Trophoblast cell (in vitro differentiated cells and primary cell): ENCODE data around the gene RIN1.

ENCODE experiments used
- DNase-seq, 2 donors: peaks; one replicate each; pipeline ENCODE4 v3.0.0-alpha.2; 2016
- H2AFZ ChIP-seq: 2 replicates; pipeline ENCODE4 v1.6.1; 2013; ENCODE audit warnings: low read length, moderate library complexity, mild to moderate bottlenecking; ENCODE audit not compliant: insufficient read depth, poor library complexity
- H2AK5ac ChIP-seq: 2 replicates; pipeline ENCODE4 v1.6.1; 2013; ENCODE audit warnings: mild to moderate bottlenecking, low read length
- H2BK120ac ChIP-seq: 2 replicates; pipeline ENCODE4 v1.6.1; 2013; ENCODE audit warnings: low read length, mild to moderate bottlenecking, moderate library complexity; ENCODE audit not compliant: insufficient read depth, poor library complexity
- H2BK12ac ChIP-seq: 2 replicates; pipeline ENCODE4 v1.6.1; 2013; ENCODE audit warnings: mild to moderate bottlenecking, low read length, moderate library complexity
- H2BK5ac ChIP-seq: 2 replicates; pipeline ENCODE4 v1.6.1; 2013; ENCODE audit warnings: low read length, low read depth, moderate library complexity, mild to moderate bottlenecking; ENCODE audit not compliant: poor library complexity
- H3K14ac ChIP-seq: 2 replicates; pipeline ENCODE4 v1.6.1; 2013; ENCODE audit warnings: mild to moderate bottlenecking, low read length
- H3K18ac ChIP-seq: 2 replicates; pipeline ENCODE4 v1.6.1; 2013; ENCODE audit warnings: mild to moderate bottlenecking, low read length
- H3K23ac ChIP-seq: 2 replicates; pipeline ENCODE4 v1.6.1; 2013; ENCODE audit warnings: low read length
- H3K27ac ChIP-seq: 2 replicates; pipeline ENCODE4 v1.5.1; 2013; ENCODE audit warnings: low read depth, mild to moderate bottlenecking, inconsistent platforms, low read length, moderate library complexity
- H3K27me3 ChIP-seq: 2 replicates; pipeline ENCODE4 v1.6.1; 2013; ENCODE audit warnings: inconsistent platforms, mild to moderate bottlenecking, low read length, moderate library complexity; ENCODE audit not compliant: insufficient read depth
- H3K36me3 ChIP-seq, 2 experiments: 1 replicate in 1 of 2; 2 replicates in 1 of 2; pipeline ENCODE4 v1.6.1; 2013; ENCODE audit warnings: low read length in 2 of 2, mild to moderate bottlenecking in 2 of 2, moderate library complexity in 1 of 2; ENCODE audit not compliant: insufficient read depth in 2 of 2, control insufficient read depth in 1 of 2
- H3K4ac ChIP-seq: 2 replicates; pipeline ENCODE4 v1.6.1; 2013; ENCODE audit warnings: low read depth, mild to moderate bottlenecking, low read length, moderate library complexity
- H3K4me1 ChIP-seq, 2 experiments: 1 replicate in 1 of 2; 2 replicates in 1 of 2; pipeline ENCODE4 v1.6.1; 2013; ENCODE audit warnings: low read length in 2 of 2, mild to moderate bottlenecking in 2 of 2, moderate library complexity in 1 of 2; ENCODE audit not compliant: insufficient read depth in 2 of 2, control insufficient read depth in 1 of 2
- H3K4me2 ChIP-seq: 2 replicates; pipeline ENCODE4 v1.6.1; 2013; ENCODE audit warnings: inconsistent platforms, mild to moderate bottlenecking, low read length, moderate library complexity
- H3K4me3 ChIP-seq: 2 replicates; pipeline ENCODE4 v1.5.1; 2013; ENCODE audit warnings: mild to moderate bottlenecking, low read depth, low read length, inconsistent platforms
- H3K79me1 ChIP-seq: one replicate; pipeline ENCODE4 v1.6.1; 2013; ENCODE audit warnings: low read length
- H3K79me2 ChIP-seq: 2 replicates; pipeline ENCODE4 v1.6.1; 2013; ENCODE audit warnings: low read length, mild to moderate bottlenecking; ENCODE audit not compliant: control insufficient read depth, insufficient read depth, poor library complexity
- H3K9ac ChIP-seq: 2 replicates; pipeline ENCODE4 v1.6.1; 2013; ENCODE audit warnings: mild to moderate bottlenecking, low read length
- H3K9me3 ChIP-seq: 2 replicates; pipeline ENCODE4 v1.6.1; 2013; ENCODE audit warnings: low read depth, mild to moderate bottlenecking, control low read depth, inconsistent platforms, low read length; ENCODE audit not compliant: insufficient read depth
- H4K12ac ChIP-seq: 2 replicates; pipeline ENCODE4 v1.6.1; 2013; ENCODE audit warnings: low read depth, mild to moderate bottlenecking, low read length, moderate library complexity
- H4K8ac ChIP-seq: 2 replicates; pipeline ENCODE4 v1.6.1; 2013; ENCODE audit warnings: low read depth, mild to moderate bottlenecking, low read length, moderate library complexity
- H4K91ac ChIP-seq: one replicate; pipeline ENCODE4 v1.6.1; 2013; ENCODE audit warnings: low read depth, mild to moderate bottlenecking, low read length, moderate library complexity
- WGBS: extraction: QIAGEN DNeasy Blood & Tissue Kit; methylation state at CpG from one replicate; pipeline ENCODE4 v1.1.7; 2013; ENCODE audit warnings: missing lambda C conversion rate; ENCODE audit not compliant: insufficient read length, insufficient coverage; ENCODE audit errors: extremely low coverage; 5-methylcytosine and 5-hydroxymethylcytosine counted together

Gene RIN1

GRCh38 chr11:66373265-66373664 is 37.0 kb upstream of the RIN1 start:
- Histone ChIP-seq H3K4me2 (no peak overlapping the region), H3K79me1 (peaks cover 16% of the 10 kb centered on the region), H3K79me2 (peaks cover 10% of the 10 kb centered on the region), H3K4me1 (peaks cover 11% of the 10 kb centered on the region in 2 experiments), H4K91ac (no peak overlapping the region), H4K8ac (no peak overlapping the region), H3K9me3 (no peaks in the 10 kb centered on the region), H3K23ac (peak overlapping the region; percentile 21), H2BK12ac (peak overlapping the region; percentile 79), H3K27me3 (no peaks in the 10 kb centered on the region), H2BK5ac (no peak overlapping the region), H3K36me3 (peaks cover 7 to 13% of the 10 kb centered on the region in 2 experiments), H3K9ac (no peak overlapping the region), H3K14ac (no peak overlapping the region), H2BK120ac (no peak overlapping the region), H2AFZ (no peak overlapping the region), H3K4ac (no peak overlapping the region), H3K4me3 (no peak overlapping the region), H3K27ac (no peak overlapping the region), H4K12ac (peak overlapping the region; percentile 0), H2AK5ac (no peak overlapping the region), H3K18ac (no peak overlapping the region)
- DNase-seq, result no peak
- WGBS, result no CpG with 5 or more reads among the region's 5 CpGs

DNA sequence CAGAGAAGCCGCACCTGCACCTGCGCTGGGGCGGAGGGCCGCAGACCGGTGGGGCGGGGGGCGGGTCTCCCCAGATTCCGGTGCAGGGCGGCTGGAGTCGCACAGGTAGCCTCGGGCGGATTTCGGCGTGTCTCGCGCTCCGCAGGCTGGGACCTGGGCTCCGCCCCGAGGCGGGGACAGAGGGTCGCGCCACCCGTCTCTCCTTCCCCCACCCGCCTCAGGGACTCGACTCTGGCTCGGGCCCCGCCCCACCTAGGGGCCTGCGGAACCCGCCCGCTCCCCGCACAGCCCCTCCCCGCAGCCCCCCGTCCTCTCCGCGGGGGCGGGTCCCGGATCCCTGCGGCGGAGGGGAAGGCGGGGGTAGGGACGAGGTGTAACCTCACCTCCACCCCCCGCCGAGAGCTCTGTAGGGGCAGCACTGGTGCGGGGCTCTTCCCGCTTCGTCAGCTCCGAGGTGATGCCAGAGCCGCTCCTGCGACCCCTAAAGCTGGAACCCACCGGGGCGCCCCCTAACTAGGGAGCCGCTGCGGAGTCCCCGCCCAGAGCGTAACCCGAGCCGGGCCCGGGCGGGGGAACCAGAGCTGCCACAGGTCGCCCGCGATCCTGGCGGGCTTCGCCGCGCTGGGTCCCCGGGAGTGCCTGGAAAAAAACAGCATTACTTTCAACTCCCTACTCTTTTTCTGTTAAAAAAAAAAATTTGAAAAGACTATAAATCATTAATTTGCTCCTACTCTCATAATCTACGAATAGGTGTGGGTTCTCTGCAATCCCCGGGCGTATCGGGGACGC is 35.6 kb upstream of the RIN1 start, which contains the start of gene SLC29A2:
Gene SLC29A2 (minus strand): TSS at position 134 of the 789 bp plus-strand sequence. CDS start 169 bp downstream, outside the sequence.
- H2AK5ac ChIP-seq, result peak within 1 kb of the TSS; percentile 61
- H3K4me1 ChIP-seq, result peaks cover 11% of the 10 kb centered on the region in 2 experiments
- peak within 1 kb of the TSS; percentile 92 for H2BK120ac ChIP-seq
- peak within 1 kb of the TSS; percentile 94 for H4K12ac ChIP-seq
- peak; percentile 76 to 89 for DNase-seq
- peak within 1 kb of the TSS; percentile 89 for H2AFZ ChIP-seq
- H3K9ac ChIP-seq, result peak within 1 kb of the TSS; percentile 81
- peak within 1 kb of the TSS; percentile 94 for H3K27ac ChIP-seq
- peak within 1 kb of the TSS; percentile 91 for H3K4me3 ChIP-seq
- H3K79me2 ChIP-seq, result peaks cover 10% of the 10 kb centered on the region
- H3K4me2 ChIP-seq, result peak within 1 kb of the TSS; percentile 94
- peak within 1 kb of the TSS; percentile 67 for H3K4ac ChIP-seq
- H4K8ac ChIP-seq, result peak within 1 kb of the TSS; percentile 85
- H3K36me3 ChIP-seq, result peaks cover 19% of the 10 kb centered on the region in 2 experiments
- peak within 1 kb of the TSS; percentile 97 for H4K91ac ChIP-seq
- H3K27me3 ChIP-seq, result no peaks in the 10 kb centered on the region
- no peaks in the 10 kb centered on the region for H3K9me3 ChIP-seq
- H3K23ac ChIP-seq, result no peak within 1 kb of the TSS
- WGBS, result no CpG with 5 or more reads among the region's 72 CpGs
- peaks cover 16% of the 10 kb centered on the region for H3K79me1 ChIP-seq
- peak within 1 kb of the TSS; percentile 93 for H3K18ac ChIP-seq
- peak within 1 kb of the TSS; percentile 61 for H2BK12ac ChIP-seq
- H3K14ac ChIP-seq, result peak within 1 kb of the TSS; percentile 89
- peak within 1 kb of the TSS; percentile 98 for H2BK5ac ChIP-seq

- no peak overlapping the region for H3K4me2 ChIP-seq
- H4K8ac ChIP-seq, result no peak overlapping the region
- DNase-seq, result no peak
- no peak overlapping the region for H4K12ac ChIP-seq
- H3K4ac ChIP-seq, result no peak overlapping the region
- WGBS, result no CpG with 5 or more reads among the region's 25 CpGs
- H3K79me1 ChIP-seq, result peaks cover 16% of the 10 kb centered on the region
- no peak overlapping the region for H2AFZ ChIP-seq
- H2BK5ac ChIP-seq, result no peak overlapping the region
- peaks cover 10% of the 10 kb centered on the region for H3K79me2 ChIP-seq
- H3K36me3 ChIP-seq, result peaks cover 23 to 24% of the 10 kb centered on the region in 2 experiments
- H2BK12ac ChIP-seq, result no peak overlapping the region
- no peak overlapping the region for H2AK5ac ChIP-seq
- no peak overlapping the region for H3K27ac ChIP-seq
- no peak overlapping the region for H3K4me3 ChIP-seq
- H3K9ac ChIP-seq, result no peak overlapping the region
- H3K18ac ChIP-seq, result no peak overlapping the region
- no peaks in the 10 kb centered on the region for H3K9me3 ChIP-seq
- no peak overlapping the region for H3K23ac ChIP-seq
- no peak overlapping the region for H4K91ac ChIP-seq
- peaks cover 11 to 15% of the 10 kb centered on the region in 2 experiments for H3K4me1 ChIP-seq
- no peak overlapping the region for H2BK120ac ChIP-seq
- H3K27me3 ChIP-seq, result no peaks in the 10 kb centered on the region
- no peak overlapping the region for H3K14ac ChIP-seq
Measured at GRCh38 chr11:66369073-66369894, 33.0 kb upstream of the RIN1 start.

DNA sequence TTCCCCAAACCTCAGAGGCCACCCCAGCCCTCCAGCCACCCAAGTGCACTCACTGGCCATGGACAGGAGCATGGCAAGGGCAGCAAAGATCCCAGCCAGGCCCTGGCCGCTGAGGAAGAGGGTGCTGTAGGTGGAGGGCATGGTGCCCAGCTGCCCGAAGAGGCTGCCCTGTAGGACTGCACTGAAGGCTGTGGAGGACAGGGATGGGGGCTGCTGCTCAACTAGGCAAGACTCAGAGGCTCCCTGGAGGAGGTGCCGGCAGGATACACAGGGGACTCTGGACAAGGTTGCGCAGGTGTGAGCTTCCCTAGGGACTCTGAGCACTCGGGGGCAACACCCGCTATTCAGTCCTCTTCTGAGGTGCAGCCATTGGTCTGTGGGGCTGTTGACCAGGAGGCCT is 32.2 kb upstream of the RIN1 start:
- Histone ChIP-seq H3K23ac (no peak overlapping the region), H3K4me2 (no peak overlapping the region), H3K79me1 (peaks cover 16% of the 10 kb centered on the region), H3K4me1 (peaks cover 11 to 15% of the 10 kb centered on the region in 2 experiments), H3K9ac (no peak overlapping the region), H3K4me3 (no peak overlapping the region), H2BK5ac (no peak overlapping the region), H3K9me3 (no peaks in the 10 kb centered on the region), H3K27ac (no peak overlapping the region), H4K12ac (no peak overlapping the region), H3K36me3 (peaks cover 23 to 26% of the 10 kb centered on the region in 2 experiments), H3K27me3 (no peaks in the 10 kb centered on the region), H2AFZ (no peak overlapping the region), H3K14ac (no peak overlapping the region), H2AK5ac (no peak overlapping the region), H2BK12ac (no peak overlapping the region), H4K8ac (no peak overlapping the region), H2BK120ac (no peak overlapping the region), H3K18ac (no peak overlapping the region), H4K91ac (no peak overlapping the region), H3K4ac (no peak overlapping the region), H3K79me2 (peaks cover 10% of the 10 kb centered on the region)
- WGBS, result no CpG with 5 or more reads among the region's 6 CpGs
- DNase-seq, result no peak
